Neural crest cell (in vitro differentiated cells): Measurements from ENCODE around the gene IL1RL2. TPM values are rescaled to one million over a fixed set of nuclear protein-coding genes. Genes with fewer than 3 reads are reported as not detected.

ENCODE experiments used
- DNase-seq: peaks from one replicate; pipeline ENCODE4 v3.0.0; 2021; ENCODE audit warnings: low read depth, mixed read lengths, low spot score
- H3K27ac Mint-ChIP-seq: one replicate; pipeline ENCODE4 v1.8.0; 2021; ENCODE audit warnings: mild to moderate bottlenecking, mixed read lengths; ENCODE audit not compliant: unreplicated experiment
- H3K27me3 Mint-ChIP-seq: 2 replicates; pipeline ENCODE4 v1.8.0; 2021; ENCODE audit warnings: low read depth, mild to moderate bottlenecking, mixed read lengths
- H3K36me3 Mint-ChIP-seq: 2 replicates; pipeline ENCODE4 v1.8.0; 2021; ENCODE audit warnings: low read depth, mild to moderate bottlenecking, mixed read lengths
- H3K4me1 Mint-ChIP-seq: 2 replicates; pipeline ENCODE4 v1.8.0; 2021; ENCODE audit warnings: mixed read lengths
- H3K4me3 Mint-ChIP-seq: one replicate; pipeline ENCODE4 v1.8.0; 2021; ENCODE audit warnings: mild to moderate bottlenecking, mixed read lengths
- H3K9me3 Mint-ChIP-seq: 2 replicates; pipeline ENCODE4 v1.8.0; 2021; ENCODE audit warnings: mixed read lengths
- CTCF ChIP-seq: fragments of 200-600 bp; sonication (generic); conservative IDR thresholded peaks from 2 replicates; pipeline ENCODE4 v1.5.0; 2021; ENCODE audit warnings: antibody characterized with exemption, mild to moderate bottlenecking
- total RNA-seq: library from RNA; stranded (reverse); gene quantifications from 2 replicates; pipeline ENCODE4 v1.2.1, GENCODE V29; 2021

Gene IL1RL2
- total RNA-seq, 1 donor from 2014 or later = not detected

GRCh38 chr2:102200539-102200938 is 13.7 kb downstream of the IL1RL2 start:
- Mint-ChIP-seq H3K4me1 (no peaks in the 10 kb centered on the region), H3K4me3 (no peak overlapping the region), H3K27ac (no peak overlapping the region), H3K9me3 (peaks cover 13% of the 10 kb centered on the region), H3K27me3 (peaks cover 12% of the 10 kb centered on the region), H3K36me3 (peaks cover 5% of the 10 kb centered on the region)
- no peak for DNase-seq
- no peak for TF ChIP-seq CTCF

- peaks cover 2% of the 10 kb centered on the region for H3K27me3 Mint-ChIP-seq
- H3K4me3 Mint-ChIP-seq = no peak overlapping the region
- H3K9me3 Mint-ChIP-seq = peaks cover 13% of the 10 kb centered on the region
- DNase-seq = no peak
- H3K4me1 Mint-ChIP-seq = no peaks in the 10 kb centered on the region
- TF ChIP-seq CTCF = no peak
- H3K27ac Mint-ChIP-seq = no peak overlapping the region
- H3K36me3 Mint-ChIP-seq = peaks cover 5% of the 10 kb centered on the region
Measured at GRCh38 chr2:102204638-102205037, 17.8 kb downstream of the IL1RL2 start.

- H3K36me3 Mint-ChIP-seq = peaks cover 5% of the 10 kb centered on the region
- DNase-seq = no peak
- H3K27me3 Mint-ChIP-seq = peaks cover 2% of the 10 kb centered on the region
- H3K4me1 Mint-ChIP-seq = no peaks in the 10 kb centered on the region
- TF ChIP-seq CTCF = no peak
- H3K27ac Mint-ChIP-seq = no peak overlapping the region
- H3K4me3 Mint-ChIP-seq = no peak overlapping the region
- peaks cover 9% of the 10 kb centered on the region for H3K9me3 Mint-ChIP-seq
Measured at GRCh38 chr2:102206666-102207341, 20.0 kb downstream of the IL1RL2 start.

GRCh38 chr2:102208774-102209173 is 22.0 kb downstream of the IL1RL2 start:
- Mint-ChIP-seq H3K36me3 (peaks cover 4% of the 10 kb centered on the region), H3K27ac (no peak overlapping the region), H3K9me3 (peaks cover 11% of the 10 kb centered on the region), H3K4me1 (no peaks in the 10 kb centered on the region), H3K4me3 (no peak overlapping the region), H3K27me3 (peaks cover 2% of the 10 kb centered on the region)
- no peak for DNase-seq
- TF ChIP-seq CTCF = no peak

GRCh38 chr2:102209474-102209873 is 22.7 kb downstream of the IL1RL2 start:
- peaks cover 1% of the 10 kb centered on the region for H3K27me3 Mint-ChIP-seq
- no peaks in the 10 kb centered on the region for H3K36me3 Mint-ChIP-seq
- no peak overlapping the region for H3K4me3 Mint-ChIP-seq
- no peak for DNase-seq
- H3K27ac Mint-ChIP-seq = no peak overlapping the region
- peaks cover 6% of the 10 kb centered on the region for H3K9me3 Mint-ChIP-seq
- H3K4me1 Mint-ChIP-seq = no peaks in the 10 kb centered on the region
- no peak for TF ChIP-seq CTCF
